ENCODE data around the gene TOR4A. TPM values are rescaled to one million over a fixed set of nuclear protein-coding genes. Genes with fewer than 3 reads are reported as not detected.

Gene TOR4A
- total RNA-seq, 4 donors from 2014 or later: 3.3 to 9.0 (median 6.6) TPM

GRCh38 chr9:137320555-137321384 is 43.2 kb downstream of the TOR4A start:
- TF ChIP-seq CTCF (IDR thresholded peaks at IDR 0.05; ENCODE audit: low read depth): no peak

GRCh38 chr9:137321726-137322361 is 44.3 kb downstream of the TOR4A start:
- TF ChIP-seq CTCF (IDR thresholded peaks at IDR 0.05; ENCODE audit: low read depth): no peak

- TF ChIP-seq CTCF (IDR thresholded peaks at IDR 0.05; ENCODE audit: low read depth): no peak
Measured at GRCh38 chr9:137323531-137324331, 46.2 kb downstream of the TOR4A start.

- no peak for TF ChIP-seq CTCF (IDR thresholded peaks at IDR 0.05; ENCODE audit: low read depth)
Measured at GRCh38 chr9:137325124-137325523, 47.6 kb downstream of the TOR4A start.

GRCh38 chr9:137325799-137326198 is 48.3 kb downstream of the TOR4A start:
- no peak for TF ChIP-seq CTCF (IDR thresholded peaks at IDR 0.05; ENCODE audit: low read depth)

- no peak for TF ChIP-seq CTCF (IDR thresholded peaks at IDR 0.05; ENCODE audit: low read depth)
Measured at GRCh38 chr9:137326445-137327065, 49.0 kb downstream of the TOR4A start.
